Measurements from ENCODE around the gene PCSK5.

The PCSK5 gene

DNA sequence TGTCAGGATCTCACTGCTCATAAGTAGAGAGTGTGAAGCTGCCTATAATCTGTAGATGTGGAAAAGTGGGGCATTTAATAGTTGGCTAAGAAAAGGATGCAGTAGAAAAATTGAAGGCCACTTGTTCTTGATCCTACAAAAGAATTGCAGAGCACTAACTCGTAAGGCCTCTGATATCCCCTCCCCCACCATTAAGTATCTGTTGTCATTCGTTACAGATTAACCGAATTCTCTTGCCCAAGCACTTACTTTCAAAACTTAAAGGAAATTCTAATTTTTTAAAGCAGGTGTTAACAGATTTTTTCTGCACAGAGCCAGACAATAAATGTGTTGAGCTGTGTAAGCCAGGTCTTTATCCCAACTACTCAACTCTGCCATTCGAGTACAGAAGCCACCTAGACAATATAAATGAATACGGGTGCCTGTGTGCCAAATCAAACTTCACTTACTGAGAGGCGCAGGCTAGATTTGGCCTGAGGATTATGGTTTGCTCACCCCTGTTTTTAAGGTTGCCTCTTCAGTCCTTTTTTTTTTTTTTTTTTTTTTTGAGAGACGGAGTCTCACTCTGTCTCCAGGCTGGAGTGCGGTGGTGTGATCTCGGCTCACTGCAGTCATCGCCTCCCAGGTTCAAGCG, 268.9 kb downstream of the PCSK5 start:
- no peak overlapping the region for H3K27ac ChIP-seq
- no peak overlapping the region for H3K4me3 ChIP-seq

DNA sequence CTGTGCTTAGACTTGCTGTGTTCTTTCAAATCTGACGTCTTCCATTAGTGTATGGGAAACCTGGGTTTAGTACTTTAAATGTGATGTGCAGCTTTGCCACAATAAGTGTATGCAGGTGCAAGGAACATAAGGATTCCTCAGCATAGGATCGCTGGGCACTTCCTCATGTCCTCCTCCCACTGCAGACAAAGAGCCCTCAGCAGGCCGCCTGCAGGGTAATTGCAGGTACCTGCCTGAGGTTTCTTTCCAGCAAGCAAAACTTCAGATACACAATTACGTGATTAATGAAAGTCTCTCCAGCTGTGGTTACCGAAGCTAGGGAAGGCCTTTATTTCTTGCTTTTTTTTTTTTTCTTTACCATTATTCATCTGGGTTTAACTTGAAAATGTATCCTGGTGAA, 270.6 kb downstream of the PCSK5 start:
- Histone ChIP-seq H3K4me3 (no peak overlapping the region), H3K27ac (no peak overlapping the region)

DNA sequence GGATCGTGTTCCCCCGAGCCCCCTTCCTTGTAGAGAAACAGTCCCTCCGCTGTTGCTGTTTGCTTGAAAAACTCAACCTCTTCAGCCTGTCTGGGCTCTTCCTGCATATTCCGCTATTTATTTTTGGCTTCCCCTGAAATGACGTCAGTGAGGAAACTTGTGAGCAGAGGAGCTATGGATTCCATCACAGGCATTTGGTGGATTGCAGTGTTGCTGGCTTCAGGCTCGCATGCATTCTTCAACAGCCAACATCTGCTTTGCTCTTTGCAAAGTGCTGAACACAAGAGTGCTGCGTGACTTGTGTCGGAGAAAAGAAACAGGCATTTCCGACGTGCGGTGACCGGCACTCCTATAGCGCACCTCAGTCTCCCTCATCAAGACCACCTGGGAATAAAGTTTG, 271.1 kb downstream of the PCSK5 start:
- H3K4me3 ChIP-seq = no peak overlapping the region
- H3K27ac ChIP-seq = no peak overlapping the region

DNA sequence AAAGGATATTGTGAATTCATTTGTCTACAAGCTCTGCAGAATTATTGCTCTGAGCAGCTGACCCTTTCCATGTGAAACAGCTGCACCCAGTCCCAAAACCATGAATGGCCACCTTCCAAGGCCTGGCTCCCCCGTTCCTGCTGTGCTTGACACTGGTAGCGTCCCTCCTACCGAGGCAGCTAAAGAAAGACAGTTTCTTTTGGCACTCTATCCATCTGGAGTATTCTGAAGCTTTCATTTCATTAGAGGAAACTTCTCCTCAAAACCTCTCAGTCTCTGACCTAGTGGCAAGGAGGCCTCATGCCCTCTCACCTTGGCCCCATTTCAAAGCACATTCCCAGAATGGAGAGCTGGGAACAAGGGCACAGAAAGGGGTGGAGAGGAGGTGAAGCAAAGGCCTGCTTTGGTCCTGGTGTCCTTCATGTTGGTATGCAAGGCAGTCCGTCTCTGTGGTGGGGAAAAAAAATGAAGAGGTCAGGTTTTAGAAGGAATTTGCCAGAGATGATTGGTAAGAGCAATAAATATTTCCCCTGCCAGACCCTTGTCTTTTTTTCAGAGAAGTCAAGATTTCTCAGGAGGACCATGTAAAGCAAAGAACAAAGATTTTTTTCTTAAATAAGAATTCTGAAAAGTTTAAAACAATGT, 271.7 kb downstream of the PCSK5 start:
- peak overlapping the region in 4 of 21 experiments; percentile 16 to 38 (median 24) for H3K27ac ChIP-seq

DNA sequence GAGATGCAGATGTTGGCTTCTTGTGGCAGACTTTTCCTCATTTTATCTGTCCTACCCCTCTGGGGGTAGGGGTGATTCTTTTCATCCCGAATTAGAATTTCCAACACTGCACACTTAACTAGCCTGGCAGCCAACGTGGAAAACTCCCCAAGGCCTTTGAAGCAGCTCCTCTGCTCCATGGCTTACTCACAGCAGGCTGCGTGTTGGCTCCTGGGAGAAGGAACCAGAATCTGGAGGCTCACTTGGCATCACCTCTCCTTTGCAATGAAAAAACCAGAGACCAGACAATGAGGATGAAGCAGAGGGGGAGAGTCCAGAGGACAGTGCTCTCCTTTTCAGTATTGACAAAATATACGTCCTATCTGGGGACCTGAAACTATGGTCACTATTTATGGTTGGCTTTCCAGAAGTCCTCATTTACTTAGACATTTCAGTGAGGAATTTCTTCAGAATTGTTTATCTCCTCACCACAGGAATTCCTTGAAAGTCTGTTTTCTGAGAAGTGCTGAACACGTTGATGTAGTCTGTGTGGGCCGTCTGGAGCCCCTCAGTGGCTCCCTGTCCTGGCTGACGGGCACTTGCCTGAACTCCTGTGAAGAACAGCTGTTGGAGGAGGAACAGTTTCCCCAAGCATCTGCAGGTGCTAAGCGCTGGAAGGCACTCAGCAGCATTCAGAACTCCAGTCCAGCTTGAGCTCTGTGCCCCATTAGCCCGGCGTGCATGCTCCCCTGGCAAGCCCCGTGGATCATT, 272.5 kb downstream of the PCSK5 start:
- Histone ChIP-seq H3K27ac (peak overlapping the region in 2 of 21 experiments; percentile 11 to 16), H3K4me3 (no peak overlapping the region)

More for the DNA sequence above, 271.7 kb downstream of the PCSK5 start:
- no peak overlapping the region for H3K4me3 ChIP-seq

DNA sequence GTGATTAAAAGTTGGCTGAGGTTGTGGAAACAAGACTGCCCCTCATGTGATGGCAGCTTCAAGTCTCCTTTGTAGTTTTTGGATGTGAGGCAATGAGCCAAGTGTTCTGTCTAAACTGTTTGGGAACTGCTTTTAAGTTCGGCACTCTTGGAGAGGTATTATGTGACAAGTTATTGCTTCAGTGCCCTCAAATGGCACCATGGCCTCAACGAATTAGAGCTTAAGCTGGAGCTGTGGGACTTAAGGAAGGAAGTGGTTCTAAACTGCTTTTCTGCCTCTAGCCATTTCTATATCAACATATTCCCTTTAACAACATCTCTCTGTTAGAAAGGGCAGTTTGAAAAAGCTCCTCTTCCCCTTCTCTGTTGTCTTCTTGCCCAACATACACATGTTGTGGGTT, 276.1 kb downstream of the PCSK5 start:
- Histone ChIP-seq H3K4me3 (no peak overlapping the region), H3K27ac (no peak overlapping the region)

DNA sequence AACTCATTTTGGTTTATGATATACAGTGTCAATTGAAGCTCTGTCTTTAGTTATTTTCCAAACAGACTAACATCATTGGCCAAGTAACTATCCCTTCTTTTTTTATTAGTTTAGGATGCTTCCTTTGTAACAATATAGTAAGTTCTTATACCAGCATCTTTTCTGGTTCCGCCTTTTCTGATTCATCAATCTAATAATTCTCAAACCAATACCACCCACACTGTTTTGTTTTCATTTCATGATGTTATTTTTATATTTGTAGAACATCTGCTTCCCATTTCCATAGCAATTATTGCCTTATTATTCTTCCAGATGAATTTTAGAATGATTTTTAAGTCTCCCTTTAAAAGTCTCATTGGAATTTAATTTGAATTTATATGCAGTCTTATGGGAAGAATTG, 285.7 kb downstream of the PCSK5 start:
- H3K27ac ChIP-seq = no peak overlapping the region

DNA sequence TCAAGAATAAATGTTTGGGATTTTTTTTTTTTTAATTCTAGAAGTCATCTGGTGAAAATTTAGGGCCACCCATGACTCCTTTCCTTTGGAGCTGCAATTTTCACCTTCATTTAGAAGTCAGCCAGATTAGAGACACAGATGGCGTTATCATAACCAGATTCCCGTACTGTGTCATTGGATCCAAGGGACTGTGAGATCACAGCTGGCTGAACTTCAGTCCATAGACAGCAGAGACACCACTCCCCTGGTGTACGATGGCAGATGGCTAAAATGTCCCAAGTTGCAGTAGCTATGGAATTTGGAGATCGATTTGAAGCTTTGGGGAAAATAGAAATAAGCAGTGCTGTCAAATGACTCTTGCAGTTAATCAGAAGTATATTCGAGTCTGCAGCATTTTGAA, 287.5 kb downstream of the PCSK5 start:
- no peak overlapping the region for H3K27ac ChIP-seq

More for the DNA sequence above, 285.7 kb downstream of the PCSK5 start:
- no peak overlapping the region for H3K4me3 ChIP-seq

DNA sequence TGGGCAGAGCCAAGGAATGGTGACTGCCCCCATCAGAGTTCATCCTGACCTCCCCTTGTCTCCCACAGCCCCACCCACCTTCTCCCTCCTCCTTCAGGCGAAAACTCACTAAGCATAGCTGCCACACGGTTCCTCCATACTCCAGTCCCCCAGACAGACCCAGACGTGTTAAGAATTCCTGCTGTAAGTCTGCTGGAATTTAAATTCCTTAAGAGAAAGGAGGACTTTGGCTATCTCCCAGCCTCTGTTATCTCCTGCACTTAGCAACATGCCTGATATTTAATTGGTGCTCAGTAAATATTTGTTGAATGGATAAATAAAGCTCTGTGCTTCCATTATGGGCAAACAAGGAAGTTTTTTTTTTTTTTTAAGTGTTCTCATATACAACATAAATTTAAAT, 290.1 kb downstream of the PCSK5 start:
- Histone ChIP-seq H3K4me3 (no peak overlapping the region), H3K27ac (no peak overlapping the region)

More for the DNA sequence above, 287.5 kb downstream of the PCSK5 start:
- H3K4me3 ChIP-seq = no peak overlapping the region

GRCh38 chr9:76181020-76181641, 290.7 kb downstream of the PCSK5 start:
- Histone ChIP-seq H3K4me3 (no peak overlapping the region), H3K27ac (no peak overlapping the region)

- no peak overlapping the region for H3K27ac ChIP-seq
- no peak overlapping the region for H3K4me3 ChIP-seq
Measured at GRCh38 chr9:76181781-76182180, 291.3 kb downstream of the PCSK5 start.

DNA sequence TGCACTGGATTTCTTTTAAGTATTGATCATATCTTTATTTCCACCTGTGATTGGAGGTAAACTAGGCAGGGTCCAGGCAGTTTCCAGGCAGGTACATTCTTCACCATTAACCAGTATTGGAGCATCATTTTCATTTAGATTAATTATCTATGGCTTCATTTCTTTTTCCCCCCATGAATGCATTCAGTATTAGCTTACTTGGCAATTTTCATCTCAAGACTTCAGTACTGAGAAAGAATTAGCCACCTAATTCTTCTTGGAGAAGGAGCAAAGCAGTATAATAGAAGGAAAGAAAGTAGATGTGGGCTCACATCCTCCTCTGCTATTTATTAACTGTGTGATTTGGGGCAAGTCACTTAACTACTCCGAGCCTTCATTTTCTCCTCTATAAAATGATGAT, 295.0 kb downstream of the PCSK5 start:
- Histone ChIP-seq H3K4me3 (no peak overlapping the region), H3K27ac (no peak overlapping the region)

GRCh38 chr9:76188286-76188685, 297.8 kb downstream of the PCSK5 start:
- Histone ChIP-seq H3K4me3 (no peak overlapping the region), H3K27ac (no peak overlapping the region)

DNA sequence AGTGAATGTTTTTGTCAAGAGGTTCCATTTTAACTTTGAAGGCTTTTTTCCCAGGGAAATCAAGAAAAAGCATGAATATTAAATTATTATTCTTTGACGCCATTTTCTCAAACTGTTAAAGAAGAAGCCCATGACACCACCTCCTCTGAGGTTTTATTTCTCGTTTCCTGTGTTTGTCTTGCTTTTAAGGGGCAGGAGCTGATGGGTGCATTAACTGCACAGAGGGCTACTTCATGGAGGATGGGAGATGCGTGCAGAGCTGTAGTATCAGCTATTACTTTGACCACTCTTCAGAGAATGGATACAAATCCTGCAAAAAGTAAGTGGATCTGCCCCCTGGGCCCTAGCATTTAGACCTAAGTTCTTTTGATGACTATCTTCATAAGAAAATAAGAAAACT, 298.4 kb downstream of the PCSK5 start:
- no peak overlapping the region for H3K4me3 ChIP-seq

DNA sequence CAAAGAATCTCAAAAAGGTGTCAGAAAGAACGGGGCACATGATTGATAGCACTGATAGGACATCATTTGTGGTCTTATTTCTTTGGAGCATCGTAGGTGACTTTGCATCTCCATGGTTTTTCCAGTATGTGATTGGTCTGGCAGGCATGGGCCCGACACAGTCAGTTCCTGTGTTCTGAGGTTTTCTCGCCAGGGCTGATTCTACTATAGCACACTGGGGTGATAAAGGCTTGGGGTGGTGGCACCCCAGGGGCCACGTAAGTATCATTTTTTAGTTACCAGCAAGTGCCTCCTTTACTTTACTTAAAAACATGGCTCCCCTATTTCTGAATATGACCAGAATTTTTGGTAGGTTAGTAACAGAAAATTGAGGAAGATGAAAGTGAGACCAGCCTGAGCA, 301.0 kb downstream of the PCSK5 start:
- Histone ChIP-seq H3K4me3 (no peak overlapping the region), H3K27ac (no peak overlapping the region)

More for the DNA sequence above, 298.4 kb downstream of the PCSK5 start:
- no peak overlapping the region for H3K27ac ChIP-seq

DNA sequence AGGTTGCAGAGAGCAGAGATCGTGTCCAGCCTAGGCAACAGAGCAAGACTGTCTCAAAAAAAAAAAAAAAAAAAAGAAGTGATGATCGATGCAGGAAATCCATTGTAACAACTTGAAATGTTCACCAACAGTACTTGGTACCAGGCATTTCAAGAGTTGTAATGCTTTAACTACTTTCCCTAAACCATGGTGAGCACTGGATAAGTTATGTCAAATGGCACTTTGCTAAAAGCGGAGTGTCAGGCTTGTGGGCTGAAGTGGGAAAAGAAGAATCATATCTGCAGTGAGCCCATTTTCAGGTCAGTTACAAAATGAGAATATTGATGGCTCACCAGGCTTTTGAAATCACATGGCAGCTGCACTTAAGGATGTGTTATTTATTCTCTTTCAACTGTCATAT, 301.5 kb downstream of the PCSK5 start:
- Histone ChIP-seq H3K4me3 (no peak overlapping the region), H3K27ac (no peak overlapping the region)

DNA sequence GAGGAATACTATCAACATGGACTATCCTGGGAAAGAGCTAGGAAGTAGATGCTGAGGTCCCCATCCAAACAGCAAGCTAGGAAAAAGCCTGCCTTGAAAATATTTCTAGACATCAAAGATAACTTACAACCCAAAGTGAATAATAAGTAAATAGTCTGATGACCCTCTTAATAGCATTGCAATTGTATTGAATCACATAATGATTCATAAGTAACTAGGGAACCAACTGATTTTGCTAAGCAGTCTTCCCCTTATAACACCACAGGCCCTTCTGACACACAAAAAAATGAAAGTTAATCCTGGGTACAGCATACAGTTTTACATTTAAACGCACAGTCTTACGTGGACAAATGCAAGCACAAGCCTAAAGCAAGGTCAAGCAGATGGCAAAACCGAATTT, 304.4 kb downstream of the PCSK5 start:
- no peak overlapping the region for H3K27ac ChIP-seq
- no peak overlapping the region for H3K4me3 ChIP-seq

DNA sequence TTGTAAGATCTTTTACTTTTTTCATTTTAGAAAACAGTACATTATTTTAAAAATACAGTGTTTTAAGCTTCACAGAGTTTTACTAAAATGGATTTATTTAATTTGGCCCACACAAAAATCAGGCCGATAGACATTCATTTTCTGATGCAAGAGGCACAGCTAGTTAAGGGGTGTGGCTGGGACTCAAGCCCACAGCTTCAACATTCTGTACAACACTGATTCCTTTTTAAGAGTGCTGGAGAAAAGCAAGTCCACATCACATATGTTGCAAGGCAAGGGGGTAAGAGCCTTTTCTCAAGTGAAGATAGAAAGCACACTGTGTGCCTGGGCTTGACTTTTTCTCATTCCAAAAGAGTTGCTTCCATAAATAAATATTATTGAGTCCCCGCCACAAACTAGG, 307.9 kb downstream of the PCSK5 start:
- Histone ChIP-seq H3K27ac (no peak overlapping the region), H3K4me3 (no peak overlapping the region)

DNA sequence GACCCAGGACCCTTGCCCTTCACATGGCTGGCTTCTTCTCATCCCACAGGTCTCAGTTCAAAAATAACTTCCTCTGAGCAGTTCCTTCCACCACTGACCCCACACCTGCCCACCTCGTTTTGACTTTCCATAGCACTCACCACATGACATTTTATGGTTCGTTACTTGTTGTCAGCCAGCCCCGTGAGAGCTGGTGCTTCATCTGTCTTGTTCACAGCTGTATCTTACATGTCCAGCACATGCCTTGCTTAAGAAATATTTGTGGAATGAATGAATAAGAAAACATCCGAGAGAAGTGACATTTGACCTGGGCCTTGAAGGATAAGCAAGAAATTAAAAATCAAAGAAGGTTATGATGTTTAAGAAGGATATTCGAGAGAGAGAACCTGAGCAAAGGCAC, 309.8 kb downstream of the PCSK5 start:
- H3K4me3 ChIP-seq = no peak overlapping the region
- H3K27ac ChIP-seq = no peak overlapping the region

- Histone ChIP-seq H3K27ac (no peak overlapping the region), H3K4me3 (no peak overlapping the region)
Measured at GRCh38 chr9:76200745-76201144, 310.3 kb downstream of the PCSK5 start.

- no peak overlapping the region for H3K27ac ChIP-seq
- no peak overlapping the region for H3K4me3 ChIP-seq
Measured at GRCh38 chr9:76203373-76203772, 312.9 kb downstream of the PCSK5 start.

Measured in skin epidermis (tissue), 12 donors.